Colonic mucosa (tissue), 4 donors: ENCODE results near the gene CCL11. TPM values are rescaled to one million over a fixed set of nuclear protein-coding genes. Genes with fewer than 3 reads are reported as not detected.

Source experiments
- DNase-seq: peaks from one replicate; pipeline ENCODE4 v3.0.0-alpha.2; 2020
- H3K27ac ChIP-seq: fragments of 200-600 bp; one replicate; pipeline ENCODE4 v1.8.0; 2021
- H3K27me3 ChIP-seq: fragments of 200-600 bp; one replicate; pipeline ENCODE4 v1.8.0; 2021
- H3K36me3 ChIP-seq: fragments of 200-600 bp; one replicate; pipeline ENCODE4 v1.8.0; 2021
- H3K4me1 ChIP-seq: fragments of 200-600 bp; one replicate; pipeline ENCODE4 v1.8.0; 2021; ENCODE audit warnings: mild to moderate bottlenecking
- H3K4me3 ChIP-seq: fragments of 200-600 bp; one replicate; pipeline ENCODE4 v1.8.0; 2021
- H3K9ac ChIP-seq, 2 donors: one replicate each; pipeline ENCODE4 v1.7.0; 2013; ENCODE audit warnings: control low read depth in 2 of 2, low read depth in 2 of 2, low read length in 2 of 2
- H3K9me3 ChIP-seq: fragments of 200-600 bp; one replicate; pipeline ENCODE4 v1.8.0; 2021
- CTCF ChIP-seq: fragments of 200-600 bp; IDR thresholded peaks from one replicate; pipeline ENCODE4 v1.8.0; 2022; ENCODE audit warnings: antibody characterized with exemption, mild to moderate bottlenecking
- intact Hi-C: fragments of 100-400 bp; cut with DNase I; formaldehyde crosslinking; loops from one replicate; pipeline ENCODE4 v1.14.1; 2022
- total RNA-seq, 2 donors: library from RNA; stranded (reverse); fragmentation: NEBNext Ultra II Directional in 1 of 2; extraction: Animal tissue kit (Norgen Biotek cat#: 25700) in 1 of 2; gene quantifications; one replicate each; pipeline ENCODE4 v1.2.1, GENCODE V29; 2021
- donor health status: healthy.
- donor health status: DM: no; HTN: no; CAD: no.
- donor health status: DM: no; HTN: no; CAD: no.

CCL11 gene
- total RNA-seq, 2 donors from 2014 or later = 0.25 to 10.9 TPM

- H3K27me3 ChIP-seq = no peaks in the 10 kb centered on the region
- no peak for TF ChIP-seq CTCF
- no peaks in the 10 kb centered on the region for H3K36me3 ChIP-seq
- DNase-seq = no peak
- intact Hi-C loops = no loop called here
- no peak overlapping the region for H3K27ac ChIP-seq
- H3K9me3 ChIP-seq = no peaks in the 10 kb centered on the region
- no peak overlapping the region for H3K9ac ChIP-seq
- no peak overlapping the region for H3K4me3 ChIP-seq
- no peaks in the 10 kb centered on the region for H3K4me1 ChIP-seq
These were observed 16.4 kb downstream of the CCL11 start for GRCh38 chr17:34301986-34302385.

- no peak overlapping the region for H3K9ac ChIP-seq
- no peak for TF ChIP-seq CTCF
- intact Hi-C loops = no loop called here
- H3K4me3 ChIP-seq = no peak overlapping the region
- no peak overlapping the region for H3K27ac ChIP-seq
- H3K9me3 ChIP-seq = no peaks in the 10 kb centered on the region
- H3K27me3 ChIP-seq = no peaks in the 10 kb centered on the region
- no peaks in the 10 kb centered on the region for H3K4me1 ChIP-seq
- no peaks in the 10 kb centered on the region for H3K36me3 ChIP-seq
- DNase-seq = no peak
These were observed 17.1 kb downstream of the CCL11 start for GRCh38 chr17:34302636-34303035.

- no peak for DNase-seq
- H3K4me1 ChIP-seq = no peaks in the 10 kb centered on the region
- H3K4me3 ChIP-seq = no peak overlapping the region
- no peak for TF ChIP-seq CTCF
- intact Hi-C loops = no loop called here
- H3K9ac ChIP-seq = no peak overlapping the region
- H3K27ac ChIP-seq = no peak overlapping the region
- H3K27me3 ChIP-seq = no peaks in the 10 kb centered on the region
- no peaks in the 10 kb centered on the region for H3K9me3 ChIP-seq
- H3K36me3 ChIP-seq = no peaks in the 10 kb centered on the region
These were observed 18.1 kb downstream of the CCL11 start for GRCh38 chr17:34303606-34304005.

GRCh38 chr17:34305061-34305460 is 19.5 kb downstream of the CCL11 start:
- intact Hi-C loops = no loop called here
- no peaks in the 10 kb centered on the region for H3K36me3 ChIP-seq

GRCh38 chr17:34305606-34306005 is 20.1 kb downstream of the CCL11 start:
- intact Hi-C loops = no loop called here
- DNase-seq = no peak
- no peak for TF ChIP-seq CTCF
- Histone ChIP-seq H3K9ac (no peak overlapping the region), H3K27me3 (no peaks in the 10 kb centered on the region), H3K4me3 (no peak overlapping the region), H3K9me3 (no peaks in the 10 kb centered on the region), H3K36me3 (no peaks in the 10 kb centered on the region), H3K4me1 (no peaks in the 10 kb centered on the region), H3K27ac (no peak overlapping the region)

More at GRCh38 chr17:34305061-34305460, 19.5 kb downstream of the CCL11 start:
- Histone ChIP-seq H3K27me3 (no peaks in the 10 kb centered on the region), H3K27ac (no peak overlapping the region), H3K9ac (no peak overlapping the region), H3K9me3 (no peaks in the 10 kb centered on the region), H3K4me3 (no peak overlapping the region), H3K4me1 (no peaks in the 10 kb centered on the region)
- no peak for TF ChIP-seq CTCF
- no peak for DNase-seq

GRCh38 chr17:34306466-34306865 is 20.9 kb downstream of the CCL11 start:
- H3K36me3 ChIP-seq = no peaks in the 10 kb centered on the region
- peak; percentile 13 for TF ChIP-seq CTCF
- DNase-seq = no peak
- no peaks in the 10 kb centered on the region for H3K4me1 ChIP-seq
- intact Hi-C loops = no loop called here
- no peaks in the 10 kb centered on the region for H3K9me3 ChIP-seq
- no peaks in the 10 kb centered on the region for H3K27me3 ChIP-seq
- no peak overlapping the region for H3K9ac ChIP-seq
- H3K4me3 ChIP-seq = no peak overlapping the region
- H3K27ac ChIP-seq = no peak overlapping the region
